Measurements from ENCODE around the gene FANK1. TPM values are rescaled to one million over a fixed set of nuclear protein-coding genes. Genes with fewer than 3 reads are reported as not detected.

The FANK1 gene
- total RNA-seq, 1 donor from 2014 or later: not detected

DNA sequence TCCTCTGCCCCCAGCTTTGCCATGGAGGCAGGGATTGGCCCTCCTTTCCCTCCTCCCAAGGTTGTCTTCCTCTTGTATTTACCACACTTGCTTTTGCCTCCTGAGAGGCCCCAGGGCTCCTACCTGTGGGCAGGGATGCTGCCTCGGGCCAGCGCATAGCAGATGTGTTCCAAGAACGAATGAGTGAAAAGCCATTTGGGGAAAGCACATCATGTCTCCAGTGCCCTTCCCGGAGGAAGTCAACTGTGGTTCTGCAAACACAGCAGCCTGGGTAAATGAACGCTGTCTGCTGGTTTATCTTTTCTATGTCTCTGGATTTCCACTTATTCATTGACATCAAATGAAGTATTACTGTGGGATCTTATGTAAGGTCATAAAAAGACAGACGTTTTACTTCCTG lies 161.7 kb downstream of the FANK1 start:
- Mint-ChIP-seq H3K4me3 (no peak overlapping the region), H3K27ac (no peak overlapping the region), H3K36me3 (ENCODE audit: low read depth) (no peaks in the 10 kb centered on the region), H3K4me1 (ENCODE audit: low read depth) (no peaks in the 10 kb centered on the region), H3K27me3 (ENCODE audit: insufficient read depth) (no peaks in the 10 kb centered on the region), H3K9me3 (no peaks in the 10 kb centered on the region)
- intact Hi-C loops (cut with micrococcal nuclease): no loop called here
- DNase-seq (ENCODE audit: low spot score): no peak

DNA sequence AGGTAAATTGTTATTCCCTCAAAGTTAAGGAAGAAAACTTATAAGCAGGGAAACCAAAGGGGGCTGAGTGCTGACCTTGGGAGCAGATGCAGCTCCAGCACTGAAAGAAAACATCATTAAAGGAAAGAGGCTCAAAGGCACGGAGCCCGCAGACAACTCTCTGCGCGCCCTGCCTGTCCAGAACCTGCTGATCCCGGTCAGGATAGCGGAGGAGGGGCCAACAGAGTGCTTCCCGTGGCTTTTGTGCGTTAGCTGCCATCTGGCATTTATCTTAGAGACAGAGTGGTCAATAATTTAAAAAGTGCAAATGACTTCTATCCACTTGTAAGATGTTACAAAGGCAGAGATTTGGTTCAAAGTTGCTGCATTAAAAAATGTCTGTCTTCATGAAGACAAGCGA lies 162.1 kb downstream of the FANK1 start:
- no peak overlapping the region for H3K27ac Mint-ChIP-seq
- H3K27me3 Mint-ChIP-seq (ENCODE audit: insufficient read depth): no peaks in the 10 kb centered on the region
- H3K9me3 Mint-ChIP-seq: no peaks in the 10 kb centered on the region
- DNase-seq (ENCODE audit: low spot score): no peak
- H3K36me3 Mint-ChIP-seq (ENCODE audit: low read depth): no peaks in the 10 kb centered on the region
- no peak overlapping the region for H3K4me3 Mint-ChIP-seq
- no peaks in the 10 kb centered on the region for H3K4me1 Mint-ChIP-seq (ENCODE audit: low read depth)
- intact Hi-C loops (cut with micrococcal nuclease): no loop called here

Other genes starting within 250 kb of the FANK1 start
- not detected in 2 replicates for gene TEX36, start 213.4 kb upstream of the FANK1 start, total RNA-seq
- gene EDRF1, start 176.9 kb upstream of the FANK1 start, total RNA-seq: 43.4 and 43.9 TPM in 2 replicates
- not detected in 2 replicates for gene MMP21, start 120.7 kb upstream of the FANK1 start, total RNA-seq
- 49.0 and 57.8 TPM in 2 replicates for gene UROS, start 73.3 kb upstream of the FANK1 start, total RNA-seq
- gene BCCIP, start 73.0 kb upstream of the FANK1 start, total RNA-seq: 127 and 128 TPM in 2 replicates
- gene DHX32, start 15.3 kb upstream of the FANK1 start, total RNA-seq: 13.0 and 13.9 TPM in 2 replicates